GM12864 (cell line): ENCODE data around the gene S1PR1.

Source experiments
- DNase-seq: peaks from one replicate; pipeline ENCODE4 v3.0.0-alpha.2; 2011; ENCODE audit warnings: low read depth
- H3K4me3 ChIP-seq: 2 replicates; pipeline ENCODE4 v1.5.1; 2011; ENCODE audit warnings: mild to moderate bottlenecking, low read depth, low read length, control low read depth
- CTCF ChIP-seq: IDR thresholded peaks from 2 replicates; pipeline ENCODE4 v1.5.1; 2011; ENCODE audit warnings: low read depth, mild to moderate bottlenecking, moderate library complexity, low read length, control low read depth, inconsistent platforms; ENCODE audit errors: missing control alignments

The S1PR1 gene

DNA sequence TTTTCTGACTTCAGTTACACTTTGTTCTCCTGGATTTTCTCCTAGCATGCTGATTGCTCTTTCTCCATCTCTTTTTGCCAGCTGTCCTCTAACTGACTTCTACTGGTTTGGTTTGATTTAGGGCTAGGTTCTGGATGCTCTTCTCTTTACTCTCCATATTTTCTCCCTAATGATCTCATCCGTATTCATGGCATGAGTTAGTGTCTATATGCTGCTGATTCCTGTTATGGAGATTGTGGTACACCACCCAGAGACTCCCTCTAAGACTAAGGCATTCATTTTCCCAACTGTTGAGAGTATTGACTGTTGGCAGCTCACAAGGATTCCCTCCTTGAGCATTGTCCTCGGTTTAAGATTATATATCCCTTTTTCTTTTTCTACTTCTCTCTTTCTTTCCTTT is 28.9 kb downstream of the S1PR1 start:
- H3K4me3 ChIP-seq = no peak overlapping the region
- no peak for TF ChIP-seq CTCF
- no peak for DNase-seq

DNA sequence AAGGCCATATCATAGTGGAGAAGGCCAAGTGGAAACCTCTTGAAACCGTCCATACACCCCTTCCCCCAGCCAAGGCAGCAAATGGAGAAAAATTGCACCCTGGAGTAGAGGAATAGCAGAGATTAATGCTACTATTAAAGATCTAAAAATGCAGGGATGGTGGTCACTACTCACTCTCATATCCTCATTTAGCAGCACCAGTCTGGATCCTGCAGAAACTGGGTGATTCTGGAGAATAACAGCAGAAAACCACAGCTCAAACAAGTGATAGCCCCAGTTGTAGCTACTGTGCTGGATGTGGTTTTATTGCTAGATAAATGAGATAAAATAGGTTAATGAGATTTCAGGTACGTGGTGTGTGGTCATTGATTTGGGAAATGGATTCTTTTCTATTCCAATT is 30.3 kb downstream of the S1PR1 start:
- no peak overlapping the region for H3K4me3 ChIP-seq
- TF ChIP-seq CTCF = no peak
- no peak for DNase-seq

DNA sequence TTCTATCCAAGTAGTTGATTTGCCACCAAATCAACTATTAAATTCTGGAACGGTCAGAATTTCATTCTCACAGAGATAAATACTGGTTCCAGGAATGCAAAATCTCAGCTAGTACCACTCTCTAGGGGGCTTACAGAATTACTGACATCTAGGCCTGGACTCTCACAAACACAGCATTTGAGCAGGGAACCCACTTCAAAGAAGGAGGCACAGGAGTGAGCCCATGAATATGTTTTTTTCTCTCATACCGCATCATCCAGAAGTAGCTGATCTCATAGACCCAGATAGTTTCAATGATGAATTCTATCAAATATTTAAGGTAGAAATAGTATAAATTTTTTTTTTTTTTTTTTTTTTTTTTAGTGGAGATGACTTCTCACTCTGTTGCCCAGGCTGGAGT is 32.1 kb downstream of the S1PR1 start:
- no peak for DNase-seq
- no peak for TF ChIP-seq CTCF
- no peak overlapping the region for H3K4me3 ChIP-seq

- H3K4me3 ChIP-seq = no peak overlapping the region
- DNase-seq = no peak
- TF ChIP-seq CTCF = no peak
Observed at GRCh38 chr1:101275672-101276071, 38.9 kb downstream of the S1PR1 start.

DNA sequence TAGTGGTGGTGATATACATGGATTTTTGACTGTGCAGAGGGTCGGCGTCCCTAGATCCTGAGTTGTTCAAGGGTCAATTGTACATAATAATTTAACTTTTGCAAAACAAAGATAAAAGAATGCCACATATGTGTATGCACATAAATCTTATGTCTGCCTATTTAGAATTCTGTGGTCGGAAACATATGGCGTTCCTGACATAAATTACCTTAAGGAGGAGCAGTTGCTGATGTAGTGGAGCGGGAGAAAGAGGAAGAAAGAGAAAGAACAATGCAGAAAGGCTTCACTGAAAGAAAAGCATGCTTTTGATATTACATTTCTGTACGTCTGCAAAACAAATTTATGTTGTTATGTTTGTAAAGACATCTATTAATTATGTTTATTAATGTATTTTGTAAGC is 40.0 kb downstream of the S1PR1 start:
- no peak for TF ChIP-seq CTCF
- no peak overlapping the region for H3K4me3 ChIP-seq
- no peak for DNase-seq

- DNase-seq = no peak
- no peak overlapping the region for H3K4me3 ChIP-seq
- TF ChIP-seq CTCF = no peak
Observed at GRCh38 chr1:101278238-101278637, 41.4 kb downstream of the S1PR1 start.

DNA sequence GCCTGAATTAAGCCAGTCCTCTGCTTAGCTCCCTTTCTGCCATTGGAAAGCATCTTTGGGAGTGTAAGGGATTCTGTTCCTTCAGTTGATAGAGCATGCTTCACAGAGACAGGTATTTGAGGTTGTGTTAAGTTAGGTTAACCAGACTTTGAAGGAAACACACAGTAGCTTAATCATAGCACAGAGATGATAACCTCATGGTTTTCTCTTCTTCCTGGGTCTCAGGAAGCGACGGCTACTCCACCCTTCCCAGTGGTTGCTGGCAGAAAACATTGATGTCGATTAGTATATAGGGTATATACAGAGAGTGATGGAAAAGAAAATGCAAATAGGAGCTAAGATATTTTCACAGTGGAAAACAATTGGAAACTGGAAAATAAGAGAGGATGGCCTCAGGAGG is 42.0 kb downstream of the S1PR1 start:
- no peak for DNase-seq
- TF ChIP-seq CTCF = no peak
- no peak overlapping the region for H3K4me3 ChIP-seq
